ENCODE results near the gene POLR2L. TPM values are rescaled to one million over a fixed set of nuclear protein-coding genes. Genes with fewer than 3 reads are reported as not detected.

Gene POLR2L
- total and polyA plus RNA-seq, 2 of the 13 experiments (the other 11 are each of a cell fraction or from before 2014, with no cell fraction given), result 104 to 114 TPM

GRCh38 chr11:797296-798092 is 44.8 kb downstream of the POLR2L start (continued):
- no peak; the same call in 1 of the 2 replicates for TF ChIP-seq FOXC1 (CRISPR knock-in tag; IDR thresholded peaks at IDR 0.05; ENCODE audit: borderline replicate concordance)
- peak; percentile 57; the same call in 1 of the 2 replicates for TF ChIP-seq ARNTL (CRISPR knock-in tag; IDR thresholded peaks at IDR 0.05)
- no peak for TF ChIP-seq ZBTB25 (CRISPR knock-in tag; IDR thresholded peaks at IDR 0.05)
- no peak for TF ChIP-seq KDM5A (IDR thresholded peaks at IDR 0.05; ENCODE audit: borderline replicate concordance, low read length)
- no peak for TF ChIP-seq KAT8 (CRISPR knock-in tag; IDR thresholded peaks at IDR 0.05)
- TF ChIP-seq ZBTB38 (CRISPR knock-in tag; IDR thresholded peaks at IDR 0.05), result peak; percentile 49; the same call in 1 of the 2 replicates
- no peak for TF ChIP-seq NAIF1 (CRISPR knock-in tag; IDR thresholded peaks at IDR 0.05; ENCODE audit: borderline replicate concordance)
- no peak for TF ChIP-seq ATAD3A (CRISPR knock-in tag; IDR thresholded peaks at IDR 0.05)
- TF ChIP-seq ZNF552 (CRISPR knock-in tag; IDR thresholded peaks at IDR 0.05; ENCODE audit: borderline replicate concordance), result 0 out of 2 replicates have a peak, but pooled peaks have one; percentile 51
- peak; percentile 69 for TF ChIP-seq ZFY (CRISPR knock-in tag; IDR thresholded peaks at IDR 0.05)
- TF ChIP-seq ZNF777 (CRISPR knock-in tag; IDR thresholded peaks at IDR 0.05), result 0 out of 2 replicates have a peak, but pooled peaks have one; percentile 54
- no peak for TF ChIP-seq DNMT3B (CRISPR knock-in tag; conservative IDR thresholded peaks at IDR 0.05)
- 0 out of 2 replicates have a peak, but pooled peaks have one; percentile 12 for TF ChIP-seq ZBTB7B (CRISPR knock-in tag; IDR thresholded peaks at IDR 0.05)
- no peak for TF ChIP-seq ZNF691 (CRISPR knock-in tag; IDR thresholded peaks at IDR 0.05; ENCODE audit: borderline replicate concordance, low read depth)
- TF ChIP-seq HMG20B (CRISPR knock-in tag; conservative IDR thresholded peaks at IDR 0.05), result no peak
- peak; percentile 60; the same call in 1 of the 2 replicates for TF ChIP-seq ZNF891 (CRISPR knock-in tag; IDR thresholded peaks at IDR 0.05)
- no peak for TF ChIP-seq NFE2 (CRISPR knock-in tag; IDR thresholded peaks at IDR 0.05)
- no peak; the same call in 1 of the 2 replicates for TF ChIP-seq ZGPAT (CRISPR knock-in tag; IDR thresholded peaks at IDR 0.05)
- TF ChIP-seq JUNB (CRISPR knock-in tag; IDR thresholded peaks at IDR 0.05; ENCODE audit: borderline replicate concordance), result no peak
- no peak for TF ChIP-seq MIER2 (CRISPR knock-in tag; IDR thresholded peaks at IDR 0.05)
- TF ChIP-seq GPN1 (CRISPR knock-in tag; IDR thresholded peaks at IDR 0.05; ENCODE audit: borderline replicate concordance), result peak; percentile 14; the same call in 1 of the 2 replicates
- no peak for TF ChIP-seq ZFP1 (CRISPR knock-in tag; IDR thresholded peaks at IDR 0.05)
- TF ChIP-seq IRX3 (CRISPR knock-in tag; IDR thresholded peaks at IDR 0.05; ENCODE audit: borderline replicate concordance, low read depth), result no peak
- TF ChIP-seq PRDM4 (CRISPR knock-in tag; IDR thresholded peaks at IDR 0.05; ENCODE audit: borderline replicate concordance), result no peak
- TF ChIP-seq NFE2L2 (IDR thresholded peaks at IDR 0.05; ENCODE audit: low read length), result no peak
- no peak for TF ChIP-seq ZNF619 (CRISPR knock-in tag; IDR thresholded peaks at IDR 0.05)
